Urothelium cell line (cell line): ENCODE data around the gene RBPMS2.

Source experiments
- DNase-seq: peaks from one replicate; pipeline ENCODE4 v3.0.0; 2011; ENCODE audit warnings: low spot score, mixed read lengths
- FAIRE-seq: peaks from 2 replicates; lab custom pipeline; 2011; peaks lifted over from hg19 to GRCh38; lab: Jason Lieb, UNC

Gene RBPMS2

GRCh38 chr15:64791401-64791800 is 16.0 kb upstream of the RBPMS2 start:
- no peak for DNase-seq
- no peak for FAIRE-seq

GRCh38 chr15:64783796-64784195 is 8.4 kb upstream of the RBPMS2 start:
- no peak for FAIRE-seq

DNA sequence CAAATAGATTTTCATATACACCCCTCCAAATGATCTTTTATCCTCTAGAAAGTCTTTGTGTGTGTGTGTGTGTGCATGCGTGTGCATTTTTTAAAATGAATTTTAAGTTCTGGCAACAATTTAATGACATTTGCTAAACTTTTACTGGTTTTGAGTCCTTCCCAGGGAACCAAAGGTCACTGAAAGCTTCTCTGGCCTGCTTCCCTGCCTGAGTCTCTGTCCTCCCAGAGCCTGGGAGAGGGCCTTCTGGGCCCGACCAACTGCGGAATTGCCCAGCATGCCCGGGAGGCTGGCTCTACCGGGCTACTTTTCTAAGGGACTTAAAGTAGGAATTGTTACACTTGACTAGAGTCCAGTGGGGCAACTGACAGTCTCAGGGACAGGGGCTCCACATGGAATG is 7.4 kb upstream of the RBPMS2 start:
- FAIRE-seq (no peak), DNase-seq (no peak)

More at GRCh38 chr15:64783796-64784195, 8.4 kb upstream of the RBPMS2 start:
- DNase-seq = no peak

- no peak for DNase-seq
- FAIRE-seq = no peak
These were observed 5.9 kb upstream of the RBPMS2 start for GRCh38 chr15:64781299-64781698.

DNA sequence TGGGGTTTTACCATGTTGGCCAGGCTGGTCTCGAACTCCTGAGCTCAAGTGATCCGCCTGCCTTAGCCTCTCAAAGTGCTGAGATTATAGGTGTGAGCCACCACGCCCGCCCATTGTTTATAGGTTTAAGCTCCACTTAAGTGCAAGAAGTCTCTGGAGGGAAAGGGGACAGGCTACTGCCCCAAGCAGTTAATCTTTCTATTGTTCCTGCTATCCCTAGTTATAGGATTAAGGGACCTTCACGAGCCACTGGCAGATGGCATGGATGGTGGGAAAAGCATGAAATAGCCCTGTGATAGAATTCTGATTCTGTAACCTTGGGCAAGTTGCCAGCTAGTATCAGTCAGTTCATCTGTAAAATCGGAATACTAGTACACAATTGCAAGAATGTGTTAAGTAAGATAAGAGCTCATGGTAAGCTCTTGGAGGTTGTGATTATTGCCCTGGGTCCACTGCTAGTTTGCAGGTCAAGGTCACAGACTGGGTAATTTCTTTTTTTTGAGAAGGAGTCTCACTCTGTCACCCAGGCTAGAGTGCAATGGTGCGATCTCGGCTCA is 5.3 kb upstream of the RBPMS2 start:
- FAIRE-seq = no peak
- no peak for DNase-seq

GRCh38 chr15:64779630-64780029 is 4.2 kb upstream of the RBPMS2 start:
- FAIRE-seq = no peak
- DNase-seq = no peak

DNA sequence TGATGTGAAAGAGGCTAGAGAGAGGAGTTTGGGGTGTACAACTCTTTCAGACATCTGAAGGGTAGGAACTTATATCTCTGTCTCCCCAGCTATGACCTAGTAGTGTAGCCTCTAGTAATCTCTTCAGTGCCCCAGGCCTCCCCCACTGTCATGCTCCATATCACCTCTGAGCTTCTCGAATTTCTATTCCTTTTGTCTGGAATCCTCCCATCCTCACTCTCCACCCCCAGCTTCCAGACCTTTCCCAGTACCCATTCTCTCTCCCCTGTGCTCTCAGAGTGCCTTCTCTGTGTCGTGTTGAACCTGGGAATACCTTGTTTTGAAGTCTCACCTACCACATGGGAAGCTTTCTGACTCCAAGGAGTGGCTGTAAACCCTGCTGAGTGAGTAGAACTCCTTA is 3.6 kb upstream of the RBPMS2 start:
- FAIRE-seq (no peak), DNase-seq (no peak)

- FAIRE-seq (no peak), DNase-seq (no peak)
These were observed 1.0 kb upstream of the RBPMS2 start for GRCh38 chr15:64776402-64776786.

DNA sequence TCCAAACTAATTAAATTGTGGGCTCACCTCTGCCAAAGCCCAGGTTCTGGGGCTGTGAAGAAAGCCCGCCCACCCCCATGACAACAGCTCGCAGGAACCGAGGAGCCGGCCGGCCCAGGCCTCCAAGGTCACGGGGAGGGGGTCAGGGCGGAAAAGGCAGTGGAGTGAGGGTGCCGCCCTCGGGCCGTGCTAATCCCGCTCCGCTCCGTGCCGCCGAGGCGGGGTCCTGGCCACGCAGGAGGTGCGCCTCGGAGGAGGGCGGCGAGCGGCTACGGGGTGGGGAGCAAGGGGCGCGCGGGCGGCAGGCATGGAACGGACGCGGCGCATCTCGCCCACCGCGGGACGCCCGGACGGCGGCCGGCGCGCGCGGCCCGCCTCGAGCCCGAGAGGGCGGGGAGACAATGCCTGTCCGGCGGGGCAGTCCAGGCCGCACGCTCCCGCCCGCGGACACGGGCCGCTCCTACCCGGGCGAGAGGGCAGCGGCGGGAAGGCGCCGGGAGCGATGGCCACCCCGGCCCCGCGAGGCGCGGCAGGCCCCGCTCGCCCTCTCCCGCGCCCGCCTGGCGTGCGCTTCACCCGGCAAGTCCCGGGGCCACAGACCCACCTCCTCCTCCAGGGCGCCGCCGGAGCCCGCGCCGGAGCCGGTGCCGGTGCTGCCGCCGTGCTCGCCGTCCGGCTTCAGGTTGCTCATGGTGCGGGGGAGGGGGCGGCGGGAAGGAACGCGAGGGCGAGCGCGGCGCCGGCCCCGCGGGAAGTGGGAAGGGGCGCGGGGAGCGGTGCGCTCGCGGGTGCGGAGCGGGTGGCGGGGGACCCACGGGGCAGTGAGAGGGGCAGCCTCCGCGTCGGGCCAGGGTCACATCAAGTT is 528 bp downstream of the RBPMS2 start:
- peak; percentile 56 for DNase-seq

DNA sequence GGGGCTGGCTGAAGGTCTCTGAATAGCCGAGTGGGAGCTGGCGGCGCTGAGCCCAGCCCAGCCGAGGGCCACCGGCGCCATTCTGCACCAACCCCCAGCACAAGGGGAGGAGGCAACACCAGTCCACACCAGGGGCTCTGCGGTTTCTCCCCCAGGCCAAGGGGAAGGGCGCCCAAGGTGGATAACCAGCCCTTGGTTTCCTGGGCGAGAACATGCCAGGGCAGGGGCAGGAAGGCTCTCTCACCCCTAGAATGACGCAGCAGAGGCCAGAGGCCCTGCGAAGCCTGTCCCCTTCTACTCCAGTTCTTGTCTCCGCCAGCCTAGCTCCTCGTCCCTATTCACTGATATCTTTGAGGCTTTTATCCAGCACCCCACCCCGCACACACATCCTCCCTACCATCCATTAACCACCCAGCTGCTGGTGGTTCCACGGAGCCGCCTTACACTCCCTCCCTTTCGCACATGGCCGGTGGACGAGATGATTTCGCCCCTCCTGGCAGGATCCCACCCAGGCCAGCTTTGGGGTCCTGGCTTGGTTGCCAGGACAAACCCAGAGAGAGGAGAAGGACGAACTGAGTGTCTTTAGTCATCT is 1.3 kb downstream of the RBPMS2 start:
- no peak for FAIRE-seq
- DNase-seq = no peak

More for the DNA sequence above, 528 bp downstream of the RBPMS2 start:
- peak; percentile 76 for FAIRE-seq

GRCh38 chr15:64773606-64774005 is 1.8 kb downstream of the RBPMS2 start:
- FAIRE-seq = peak; percentile 13
- DNase-seq = no peak

DNA sequence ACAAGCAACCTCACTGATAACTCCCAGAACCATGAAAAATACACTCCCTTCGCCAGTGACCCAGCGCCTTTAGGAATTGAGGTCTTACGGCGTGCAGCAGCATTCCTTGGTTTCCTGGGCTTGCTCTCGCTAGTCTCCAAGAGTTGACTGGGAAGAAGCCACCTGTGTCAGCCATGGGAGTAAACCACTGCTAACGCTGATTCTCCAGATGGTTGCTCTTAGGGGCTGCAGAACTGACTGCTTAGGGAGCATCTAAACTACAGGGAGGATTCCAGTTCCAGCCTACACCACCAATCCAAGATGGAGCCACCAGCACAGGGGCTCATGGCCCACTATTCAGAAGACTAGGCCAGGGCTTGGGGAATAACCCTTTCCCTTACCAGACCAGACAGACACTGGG is 2.4 kb downstream of the RBPMS2 start:
- FAIRE-seq (no peak), DNase-seq (no peak)

DNA sequence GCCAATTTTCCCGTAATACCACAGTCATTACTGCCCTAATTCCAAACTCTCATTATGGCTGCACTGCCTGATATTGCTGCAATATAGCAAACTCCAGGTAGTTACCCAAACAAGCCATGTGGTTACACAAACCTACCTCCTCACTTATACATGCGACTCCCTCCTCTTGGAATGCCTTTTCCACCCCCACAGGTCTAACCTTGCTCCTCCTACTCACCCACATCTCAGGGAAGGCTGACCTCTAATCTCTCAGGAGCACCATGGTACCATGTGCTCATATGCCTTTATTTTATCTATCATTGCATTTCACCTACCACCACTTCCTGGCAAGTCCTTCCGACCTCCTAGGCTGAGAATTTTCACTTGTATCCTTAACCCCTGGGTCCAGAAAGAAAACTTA is 2.9 kb downstream of the RBPMS2 start:
- no peak for DNase-seq
- peak; percentile 23 for FAIRE-seq

- no peak for FAIRE-seq
These were observed 4.8 kb downstream of the RBPMS2 start for GRCh38 chr15:64770626-64771025.

GRCh38 chr15:64767203-64767602 is 8.2 kb downstream of the RBPMS2 start:
- FAIRE-seq (peak; percentile 92), DNase-seq (no peak)

More at GRCh38 chr15:64770626-64771025, 4.8 kb downstream of the RBPMS2 start:
- DNase-seq = no peak

- no peak for FAIRE-seq
These were observed 9.3 kb downstream of the RBPMS2 start for GRCh38 chr15:64766058-64766457.

DNA sequence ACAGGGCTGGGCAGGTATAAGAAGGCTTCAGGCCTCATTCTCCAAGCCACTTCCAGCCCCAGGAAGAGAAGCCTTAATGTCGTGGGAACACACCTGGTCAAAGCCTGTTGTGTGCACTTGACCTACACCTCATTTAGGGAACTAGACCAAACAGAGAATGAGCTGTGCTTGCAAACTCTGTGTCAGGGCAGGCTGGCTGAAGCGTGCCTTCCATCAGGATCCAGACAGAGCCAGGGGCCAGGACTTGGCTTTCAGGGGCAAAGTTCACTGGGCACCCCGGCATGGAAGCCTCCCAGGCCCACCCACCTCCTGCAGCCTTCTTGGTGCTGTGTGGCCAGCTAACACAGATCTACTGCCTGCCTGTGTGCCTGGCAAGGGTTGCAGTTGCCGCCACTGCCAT is 11.5 kb downstream of the RBPMS2 start:
- DNase-seq (no peak), FAIRE-seq (no peak)

More at GRCh38 chr15:64766058-64766457, 9.3 kb downstream of the RBPMS2 start:
- DNase-seq = no peak

DNA sequence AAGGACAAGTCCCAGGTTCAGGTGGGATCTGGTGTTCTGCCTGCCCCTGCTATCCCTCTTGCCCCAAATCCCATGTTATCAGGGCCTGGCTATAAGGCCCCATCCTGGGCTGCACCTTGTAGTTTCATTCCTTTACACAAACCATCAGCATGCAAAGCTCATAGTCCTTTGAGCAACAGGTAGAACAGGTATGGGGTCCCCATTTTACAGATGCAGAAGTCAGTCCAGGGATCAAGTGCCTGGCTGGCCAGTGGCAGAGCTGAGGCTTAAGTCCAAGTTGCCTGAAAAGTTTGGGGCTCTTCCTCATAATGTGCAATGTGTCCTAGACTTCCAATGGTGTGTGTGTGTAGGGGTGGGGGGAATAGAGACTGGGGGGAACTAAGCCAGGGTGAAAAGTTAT is 11.9 kb downstream of the RBPMS2 start:
- no peak for DNase-seq
- no peak for FAIRE-seq

GRCh38 chr15:64763021-64763420 is 12.4 kb downstream of the RBPMS2 start:
- FAIRE-seq = peak; percentile 46
- no peak for DNase-seq

DNA sequence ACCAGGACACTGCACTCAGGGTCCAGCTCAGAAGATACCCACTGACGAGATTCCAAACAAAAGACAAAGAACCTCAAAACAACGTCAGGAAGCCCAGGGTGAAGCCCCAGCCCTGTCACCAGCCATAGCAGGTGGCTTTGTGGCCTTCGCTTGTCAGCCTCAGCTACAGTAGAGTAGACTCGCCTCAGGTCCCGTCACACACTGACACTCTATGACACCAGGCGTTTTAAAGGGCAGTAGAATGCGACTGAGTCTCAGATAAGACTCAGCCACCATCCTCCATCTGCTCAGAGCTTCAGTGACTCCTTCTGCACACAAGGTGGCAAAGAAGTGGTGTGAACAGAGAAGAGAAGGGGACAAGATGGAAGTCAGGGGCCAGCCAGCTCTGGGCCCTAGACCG is 12.8 kb downstream of the RBPMS2 start:
- DNase-seq (no peak), FAIRE-seq (no peak)

DNA sequence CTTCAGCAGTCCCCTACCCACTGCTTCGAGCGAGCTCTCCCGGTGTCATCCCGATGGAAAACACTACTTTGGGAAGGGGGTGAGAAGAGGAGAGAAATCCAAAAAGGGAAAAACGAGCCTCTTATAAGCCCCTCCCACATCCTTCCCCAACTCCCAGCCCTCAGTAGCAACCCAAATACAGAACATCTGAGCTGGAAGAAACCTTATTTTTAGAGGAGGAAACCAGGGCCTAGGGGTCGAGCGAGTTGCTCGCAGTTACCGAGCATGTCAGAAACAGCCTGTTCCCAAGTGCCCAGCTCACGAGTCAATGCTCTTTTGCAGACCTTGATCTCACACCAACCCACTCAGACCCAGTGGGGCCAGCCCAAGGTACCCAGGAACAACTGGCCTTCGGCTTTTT is 14.2 kb downstream of the RBPMS2 start:
- DNase-seq = no peak
- no peak for FAIRE-seq

DNA sequence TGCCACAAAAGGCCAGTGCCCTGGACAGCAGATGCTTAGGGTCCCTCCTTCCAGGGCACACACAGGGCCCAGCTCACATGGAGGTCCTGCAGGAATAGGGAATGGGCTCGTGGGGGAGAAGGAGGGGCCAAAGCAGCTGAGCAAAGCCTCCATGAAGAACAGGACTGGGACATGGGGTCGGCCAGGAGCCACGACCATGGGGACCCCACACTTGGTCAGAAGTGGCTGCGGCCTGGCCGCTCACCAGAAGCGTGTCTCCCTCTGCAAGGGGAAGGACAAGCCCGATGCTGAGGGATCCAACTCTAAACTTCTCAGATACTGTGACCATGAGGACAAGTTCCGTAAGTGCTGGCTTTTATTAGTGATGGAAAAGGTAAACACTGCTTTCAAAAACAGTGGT is 15.3 kb downstream of the RBPMS2 start:
- FAIRE-seq (no peak), DNase-seq (no peak)
